H1 (cell line): ENCODE measurements around the gene FKRP. TPM values are rescaled to one million over a fixed set of nuclear protein-coding genes. Genes with fewer than 3 reads are reported as not detected.

Experiments used
- CBX5 ChIP-seq: fragments of 300-800, 300-1000 bp; sonication (generic); IDR thresholded peaks from 2 replicates; pipeline ENCODE4 v1.7.1; 2016; ENCODE audit warnings: antibody characterized with exemption, low read length, low read depth
- CHD1 ChIP-seq: IDR thresholded peaks from 2 replicates; pipeline ENCODE4 v1.6.1; 2012; ENCODE audit warnings: low read depth, low read length, improper control_type of control experiment
- CHD7 ChIP-seq: fragments of 300-600 bp; sonication (generic); IDR thresholded peaks from 2 replicates; pipeline ENCODE4 v1.7.1; 2012; ENCODE audit warnings: low read length, moderate library complexity, mild to moderate bottlenecking, inconsistent platforms; ENCODE audit not compliant: insufficient replicate concordance
- PHF8 ChIP-seq: fragments of 200-600 bp; sonication (generic); conservative IDR thresholded peaks from 2 replicates; pipeline ENCODE4 v1.7.1; 2012; ENCODE audit warnings: low read depth, mild to moderate bottlenecking, inconsistent platforms, low read length, moderate library complexity
- SP4 ChIP-seq: IDR thresholded peaks from 2 replicates; pipeline ENCODE4 v1.6.1; 2012; ENCODE audit warnings: low read length, inconsistent platforms
- polyA plus RNA-seq, 7 experiments: library from polyadenylated mRNA; depleted of rRNA in 3 of 7; stranded (reverse) in 5 of 7; unstranded in 2 of 7; fragments of >200 nt in 5 of 7; fragments of 200-250 nt in 2 of 7; gene quantifications; 1 replicate in 5 of 7; 2 replicates in 1 of 7; 4 replicates in 1 of 7; pipeline versions ENCODE4 v1.2.1 to v1.2.3, GENCODE V29; 2011 to 2013; ENCODE audit warnings: missing spikeins in 2 of 7, mixed read lengths in 2 of 7
- total RNA-seq: library from RNA; stranded (reverse); fragmentation: NEBNext Ultra II Directional; extraction: Animal tissue kit (Norgen Biotek cat#: 25700); gene quantifications from 2 replicates; pipeline ENCODE4 v1.2.1, GENCODE V29; 2021

FKRP gene
- total and polyA plus RNA-seq, 2 of the 8 experiments (the other 6 are each of a cell fraction or from before 2014, with no cell fraction given), result 17.1 to 24.4 TPM

- TF ChIP-seq PHF8 (no peak), SP4 (no peak), CBX5 (no peak), CHD1 (no peak), CHD7 (no peak)
These were observed 48.5 kb upstream of the FKRP start (continued) for GRCh38 chr19:46697204-46697960.
